Pancreas (tissue), 10 donors: Measurements from ENCODE around the gene GGTLC1. TPM values are rescaled to one million over a fixed set of nuclear protein-coding genes. Genes with fewer than 3 reads are reported as not detected.

ENCODE experiments used
- ATAC-seq, 4 donors: fragments of 200-7000 bp; cut with Tn5 transposase; one replicate each; pipeline versions ENCODE4 v1.8.0 to v1.9.1; 2020; ENCODE audit warnings: mild to moderate bottlenecking in 4 of 4, moderate library complexity in 4 of 4
- DNase-seq, 6 donors: peaks; one replicate each; pipeline ENCODE4 v3.0.0-alpha.2; 2020
- FAIRE-seq: peaks from 2 replicates; lab custom pipeline; 2012; peaks lifted over from hg19 to GRCh38; lab: Jason Lieb, UNC
- H3K27ac ChIP-seq, 4 donors: fragments of 200-600 bp; sonication (generic); 1 replicate in 3 of 4; 2 replicates in 1 of 4; pipeline versions ENCODE4 v1.5.0 to v1.8.0; 2020
- H3K27me3 ChIP-seq, 4 donors: fragments of 200-600 bp; one replicate each; pipeline ENCODE4 v1.8.0; 2021
- H3K36me3 ChIP-seq, 3 donors: fragments of 200-600 bp; sonication (generic) in 1 of 3; one replicate each; pipeline versions ENCODE4 v1.5.0 to v1.8.0; 2020 to 2021
- H3K4me1 ChIP-seq, 3 donors: fragments of 200-600 bp; one replicate each; pipeline ENCODE4 v1.8.0; 2021
- H3K4me3 ChIP-seq, 4 donors: fragments of 200-600 bp; sonication (generic) in 2 of 4; one replicate each; pipeline versions ENCODE4 v1.5.0 to v1.8.0; 2020 to 2021
- H3K9me3 ChIP-seq, 4 donors: fragments of 200-600 bp; one replicate each; pipeline ENCODE4 v1.8.0; 2021
- WGBS, 2 donors: extraction: QIAGEN DNeasy Blood & Tissue Kit; methylation state at CpG; one replicate each; pipeline ENCODE4 v1.1.7; 2013; 5-methylcytosine and 5-hydroxymethylcytosine counted together
- intact Hi-C, 3 donors: fragments of 100-400 bp; cut with DNase I; formaldehyde crosslinking; loops; one replicate each; pipeline versions ENCODE4 v1.11.1 to v1.14.2; 2022
- polyA plus RNA-seq, 2 donors: library from polyadenylated mRNA; stranded (reverse); fragments of 200-250 nt; gene quantifications; one replicate each; pipeline ENCODE4 v1.2.3, GENCODE V29; 2013
- total RNA-seq, 6 donors: library from RNA; stranded (reverse); fragmentation: NEBNext Ultra II Directional in 4 of 6; extraction: Animal tissue kit (Norgen Biotek cat#: 25700) in 4 of 6; gene quantifications; one replicate each; pipeline versions ENCODE4 v1.2.1 to v1.2.4, GENCODE V29; 2021 to 2023
- TF ChIP-seq, protein P1 (sequence below), 4 donors: fragments of 200-600 bp; sonication (generic) in 3 of 4; IDR thresholded peaks; one replicate each; pipeline versions ENCODE4 v1.5.0 to v1.8.0; 2021; ENCODE audit warnings: antibody characterized with exemption in 4 of 4
- donor health status: healthy with polysubstance abuse.
- donor health status: DM: no; HTN: no; CAD: no; lungs with moderate emphysema.
- donor health status: DM: no; HTN: no; CAD: no.
- donor health status: control.
- donor health status: control.
- donor health status: Bipolar disorder and iron deficiency.
- donor health status: DM: yes; HTN: yes; CAD: no.
- donor health status: DM: no; HTN: no; CAD: no.
- donor health status: DM: no; HTN: no; CAD: no.
- donor health status: DM: yes; HTN: yes; CAD: no.

The GGTLC1 gene
- total and polyA plus RNA-seq, 8 donors: 0.19 to 1.0 (median 0.33) TPM; not detected in 3

GRCh38 chr20:23966298-23966697 is 22.3 kb downstream of the GGTLC1 start:
- Histone ChIP-seq H3K36me3 (no peaks in the 10 kb centered on the region), H3K27ac (no peak overlapping the region), H3K27me3 (no peaks in the 10 kb centered on the region), H3K9me3 (no peaks in the 10 kb centered on the region), H3K4me3 (no peak overlapping the region), H3K4me1 (no peaks in the 10 kb centered on the region)
- DNase-seq (no peak), FAIRE-seq (no peak), ATAC-seq (no peak)
- 87 to 88% methylated on average over 6 of the region's 6 CpGs for WGBS, 2 donors
- intact Hi-C loops: no loop called here
- TF ChIP-seq, protein P1, sequence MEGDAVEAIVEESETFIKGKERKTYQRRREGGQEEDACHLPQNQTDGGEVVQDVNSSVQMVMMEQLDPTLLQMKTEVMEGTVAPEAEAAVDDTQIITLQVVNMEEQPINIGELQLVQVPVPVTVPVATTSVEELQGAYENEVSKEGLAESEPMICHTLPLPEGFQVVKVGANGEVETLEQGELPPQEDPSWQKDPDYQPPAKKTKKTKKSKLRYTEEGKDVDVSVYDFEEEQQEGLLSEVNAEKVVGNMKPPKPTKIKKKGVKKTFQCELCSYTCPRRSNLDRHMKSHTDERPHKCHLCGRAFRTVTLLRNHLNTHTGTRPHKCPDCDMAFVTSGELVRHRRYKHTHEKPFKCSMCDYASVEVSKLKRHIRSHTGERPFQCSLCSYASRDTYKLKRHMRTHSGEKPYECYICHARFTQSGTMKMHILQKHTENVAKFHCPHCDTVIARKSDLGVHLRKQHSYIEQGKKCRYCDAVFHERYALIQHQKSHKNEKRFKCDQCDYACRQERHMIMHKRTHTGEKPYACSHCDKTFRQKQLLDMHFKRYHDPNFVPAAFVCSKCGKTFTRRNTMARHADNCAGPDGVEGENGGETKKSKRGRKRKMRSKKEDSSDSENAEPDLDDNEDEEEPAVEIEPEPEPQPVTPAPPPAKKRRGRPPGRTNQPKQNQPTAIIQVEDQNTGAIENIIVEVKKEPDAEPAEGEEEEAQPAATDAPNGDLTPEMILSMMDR (IDR thresholded peaks at IDR 0.05): no peak

- WGBS, 2 donors: 33 to 73% methylated on average over 1 of the region's 1 CpG
- FAIRE-seq: no peak
These were observed 24.6 kb downstream of the GGTLC1 start for GRCh38 chr20:23963941-23964340.

GRCh38 chr20:23962272-23962671 is 26.3 kb downstream of the GGTLC1 start:
- Histone ChIP-seq H3K4me1 (no peaks in the 10 kb centered on the region), H3K4me3 (no peak overlapping the region), H3K27me3 (peaks cover 0 to 4% (median 0%) of the 10 kb centered on the region in 4 donors), H3K9me3 (no peaks in the 10 kb centered on the region), H3K36me3 (no peaks in the 10 kb centered on the region), H3K27ac (no peak overlapping the region)
- intact Hi-C loops: no loop called here
- TF ChIP-seq, protein P1 (IDR thresholded peaks at IDR 0.05): no peak
- ATAC-seq (no peak), DNase-seq (no peak), FAIRE-seq (no peak)

More at GRCh38 chr20:23963941-23964340, 24.6 kb downstream of the GGTLC1 start:
- Histone ChIP-seq H3K9me3 (no peaks in the 10 kb centered on the region), H3K36me3 (no peaks in the 10 kb centered on the region), H3K27ac (no peak overlapping the region), H3K27me3 (peaks cover 0 to 4% (median 0%) of the 10 kb centered on the region in 4 donors), H3K4me3 (no peak overlapping the region), H3K4me1 (no peaks in the 10 kb centered on the region)
- no peak for DNase-seq
- ATAC-seq: no peak
- TF ChIP-seq, protein P1 (IDR thresholded peaks at IDR 0.05): no peak
- intact Hi-C loops: no loop called here

- TF ChIP-seq, protein P1 (IDR thresholded peaks at IDR 0.05): no peak
- Histone ChIP-seq H3K27ac (no peak overlapping the region), H3K27me3 (peaks cover 0 to 4% (median 0%) of the 10 kb centered on the region in 4 donors), H3K4me3 (no peak overlapping the region), H3K9me3 (no peaks in the 10 kb centered on the region), H3K4me1 (no peaks in the 10 kb centered on the region), H3K36me3 (no peaks in the 10 kb centered on the region)
- ATAC-seq: no peak
- WGBS, 2 donors: 65 to 76% methylated on average over 7 of the region's 7 CpGs
- intact Hi-C loops: no loop called here
- DNase-seq: no peak
- FAIRE-seq: no peak
These were observed 29.5 kb downstream of the GGTLC1 start for GRCh38 chr20:23959054-23959453.

DNA sequence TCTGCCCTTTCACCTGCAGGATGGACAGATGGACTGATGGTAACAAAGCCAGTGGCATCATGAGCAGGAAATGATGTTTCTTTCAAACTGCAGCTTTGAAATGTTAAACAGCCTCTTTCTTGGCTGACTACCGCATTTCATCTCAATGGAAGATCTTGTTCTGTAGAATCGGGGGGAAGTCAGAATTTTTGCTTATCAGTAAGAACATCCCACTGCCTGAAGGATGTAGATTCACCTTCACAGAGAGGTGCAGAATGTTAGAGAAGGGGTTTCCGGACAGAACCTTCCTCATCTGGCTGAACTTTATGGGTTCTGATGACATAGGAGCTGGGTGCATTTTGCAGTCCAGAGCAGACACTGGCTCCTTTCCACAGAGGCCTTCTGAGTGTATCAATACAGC is 32.7 kb downstream of the GGTLC1 start:
- 52 to 59% methylated on average over 3 of the region's 3 CpGs for WGBS, 2 donors
- no peak for ATAC-seq
- TF ChIP-seq, protein P1 (IDR thresholded peaks at IDR 0.05): no peak
- no peak for FAIRE-seq
- Histone ChIP-seq H3K27ac (no peak overlapping the region), H3K9me3 (no peaks in the 10 kb centered on the region), H3K36me3 (no peaks in the 10 kb centered on the region), H3K4me1 (no peaks in the 10 kb centered on the region), H3K27me3 (peaks cover 0 to 4% (median 0%) of the 10 kb centered on the region in 4 donors), H3K4me3 (no peak overlapping the region)
- intact Hi-C loops: no loop called here
- DNase-seq: no peak
